Cardiac fibroblast (primary cell): ENCODE measurements around the gene TCF4.
A peak's percentile ranks its signal among the peaks of the same experiment; 100 is the strongest.

ENCODE experiments used
- DNase-seq, 2 donors: peaks; one replicate each; pipeline versions ENCODE4 v3.0.0 to v3.0.0-alpha.2; 2010; ENCODE audit warnings: low read depth in 2 of 2
- H3K4me3 ChIP-seq, 2 donors: replicated peaks in 1 of 2; 1 replicate in 1 of 2; 2 replicates in 1 of 2; pipeline ENCODE4 v1.5.1; 2011; ENCODE audit warnings: low read depth in 2 of 2, low read length in 2 of 2, mild to moderate bottlenecking in 2 of 2, moderate library complexity in 1 of 2
- TF ChIP-seq, protein P1 (sequence below): IDR thresholded peaks from one replicate; pipeline ENCODE4 v1.5.1; 2011; ENCODE audit warnings: low read depth, mild to moderate bottlenecking, low read length, inconsistent platforms

The TCF4 gene

DNA sequence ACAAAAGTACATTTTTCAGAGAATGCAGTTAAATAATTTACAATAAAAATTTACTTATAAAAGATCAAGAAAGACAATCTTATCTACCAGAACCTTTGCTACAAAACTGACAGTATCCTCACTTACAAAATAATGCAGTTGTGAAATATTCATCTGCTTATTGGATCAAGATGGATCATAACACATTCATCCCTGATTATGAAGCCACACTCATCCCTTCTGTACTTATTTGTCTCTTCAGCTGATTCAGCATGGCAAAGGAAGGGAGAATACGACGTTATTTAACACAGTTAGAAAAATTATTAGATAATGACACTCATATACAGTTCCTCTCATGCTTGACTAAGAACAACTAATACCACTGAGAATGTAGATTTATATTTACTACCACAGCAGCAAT is 46.4 kb downstream of the TCF4 start:
- H3K4me3 ChIP-seq = no peak overlapping the region
- TF ChIP-seq, protein P1, sequence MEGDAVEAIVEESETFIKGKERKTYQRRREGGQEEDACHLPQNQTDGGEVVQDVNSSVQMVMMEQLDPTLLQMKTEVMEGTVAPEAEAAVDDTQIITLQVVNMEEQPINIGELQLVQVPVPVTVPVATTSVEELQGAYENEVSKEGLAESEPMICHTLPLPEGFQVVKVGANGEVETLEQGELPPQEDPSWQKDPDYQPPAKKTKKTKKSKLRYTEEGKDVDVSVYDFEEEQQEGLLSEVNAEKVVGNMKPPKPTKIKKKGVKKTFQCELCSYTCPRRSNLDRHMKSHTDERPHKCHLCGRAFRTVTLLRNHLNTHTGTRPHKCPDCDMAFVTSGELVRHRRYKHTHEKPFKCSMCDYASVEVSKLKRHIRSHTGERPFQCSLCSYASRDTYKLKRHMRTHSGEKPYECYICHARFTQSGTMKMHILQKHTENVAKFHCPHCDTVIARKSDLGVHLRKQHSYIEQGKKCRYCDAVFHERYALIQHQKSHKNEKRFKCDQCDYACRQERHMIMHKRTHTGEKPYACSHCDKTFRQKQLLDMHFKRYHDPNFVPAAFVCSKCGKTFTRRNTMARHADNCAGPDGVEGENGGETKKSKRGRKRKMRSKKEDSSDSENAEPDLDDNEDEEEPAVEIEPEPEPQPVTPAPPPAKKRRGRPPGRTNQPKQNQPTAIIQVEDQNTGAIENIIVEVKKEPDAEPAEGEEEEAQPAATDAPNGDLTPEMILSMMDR = no peak
- peak in 1 of 2 donors; percentile 20 for DNase-seq

DNA sequence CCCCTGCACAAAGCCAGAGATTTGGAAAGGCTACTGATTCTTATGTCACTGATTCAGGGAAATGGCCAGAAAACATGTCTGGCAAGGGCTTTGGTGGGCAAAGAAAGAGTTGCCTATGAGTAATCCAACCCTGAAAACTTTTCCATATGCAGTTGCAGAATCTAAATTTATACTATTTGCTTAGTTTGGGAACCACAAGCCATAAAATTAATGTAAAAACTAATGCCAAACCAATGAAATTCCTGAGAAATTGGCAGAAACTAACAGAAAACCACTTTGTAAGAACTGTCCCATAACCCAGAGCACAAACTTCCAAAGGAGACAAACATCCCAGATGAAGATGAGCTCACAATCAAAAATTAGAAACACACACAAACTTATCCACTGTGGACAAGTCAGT is 48.8 kb downstream of the TCF4 start:
- TF ChIP-seq, protein P1 = no peak

DNA sequence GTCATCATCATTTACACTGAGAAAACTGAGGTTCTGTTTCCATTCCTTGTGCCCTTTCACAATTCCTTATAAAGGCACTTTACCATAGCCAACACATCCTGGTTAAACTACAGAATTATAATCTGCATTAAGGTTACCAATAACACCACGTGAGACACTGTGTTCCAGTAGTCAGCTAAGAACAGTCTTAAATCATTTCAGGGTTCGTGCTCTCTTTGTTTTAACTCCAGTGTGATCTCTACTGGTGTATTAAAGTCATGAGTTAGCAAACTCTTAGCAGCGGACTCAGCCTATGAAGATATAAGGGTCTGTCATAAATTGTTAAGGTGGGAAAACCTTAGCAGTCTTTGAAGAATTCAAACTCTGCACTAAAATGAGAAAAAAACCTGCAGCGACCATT is 53.0 kb downstream of the TCF4 start:
- no peak for DNase-seq
- TF ChIP-seq, protein P1 = no peak
- no peak overlapping the region for H3K4me3 ChIP-seq

More for the DNA sequence above, 48.8 kb downstream of the TCF4 start:
- no peak for DNase-seq
- H3K4me3 ChIP-seq = no peak overlapping the region

DNA sequence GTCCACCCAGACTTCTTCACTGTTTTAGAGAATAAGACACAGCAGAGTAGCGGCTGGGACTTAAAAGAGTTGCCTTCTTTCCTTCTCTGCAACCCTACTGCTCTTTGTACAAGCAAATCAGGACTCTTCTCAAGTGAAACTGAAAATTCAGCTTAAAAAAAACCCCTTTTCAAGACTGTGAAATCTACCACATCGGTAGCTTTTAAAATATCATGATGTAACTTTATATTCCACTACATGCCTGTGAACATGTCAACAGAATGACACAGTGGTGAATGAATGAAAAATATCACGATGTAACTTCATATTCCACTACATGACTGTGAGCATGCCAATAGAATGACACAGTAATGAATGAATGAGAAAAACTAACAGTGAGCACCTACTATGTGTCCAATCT is 53.4 kb downstream of the TCF4 start:
- H3K4me3 ChIP-seq = no peak overlapping the region
- TF ChIP-seq, protein P1 = no peak
- DNase-seq = peak in 1 of 2 donors; percentile 61

DNA sequence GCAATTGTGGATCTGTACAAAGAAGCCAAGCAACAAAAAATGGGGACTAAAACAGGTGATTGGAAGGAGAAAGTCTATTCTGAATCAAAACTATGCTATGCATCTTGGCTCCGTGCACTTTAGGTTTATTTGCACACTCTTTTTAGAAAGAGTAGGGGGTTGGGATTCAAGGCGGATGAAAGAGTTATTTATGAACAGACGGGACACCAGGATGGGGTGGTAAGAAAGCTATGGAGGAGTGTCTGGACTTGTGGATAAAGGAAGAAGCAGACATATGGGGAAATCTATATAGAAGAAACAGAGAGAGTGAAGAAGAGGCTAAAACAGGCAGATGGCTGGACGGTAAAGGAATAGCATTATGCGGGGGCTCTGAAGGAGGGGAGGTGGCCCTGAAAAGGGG is 57.8 kb downstream of the TCF4 start:
- TF ChIP-seq, protein P1 = no peak
- no peak overlapping the region for H3K4me3 ChIP-seq
- DNase-seq = no peak

DNA sequence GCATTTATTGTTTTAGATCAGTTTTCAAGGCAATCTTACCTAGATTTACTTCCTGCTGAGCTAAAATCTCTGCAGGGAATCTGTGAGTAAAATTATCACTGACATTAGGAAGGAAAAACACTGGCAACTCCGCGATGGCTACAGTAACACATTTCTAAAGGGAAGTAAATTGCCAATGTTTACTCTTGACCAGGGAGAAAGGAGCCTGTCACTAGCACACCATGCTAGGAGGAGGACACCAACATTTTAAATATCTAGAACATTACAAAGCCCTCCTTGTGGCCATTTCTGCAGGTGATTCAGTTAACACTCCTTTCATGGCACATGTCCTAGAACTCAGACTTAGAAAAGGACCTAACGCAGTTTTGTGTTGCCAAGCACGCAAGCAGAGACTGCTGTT is 58.4 kb downstream of the TCF4 start:
- DNase-seq = no peak
- TF ChIP-seq, protein P1 = no peak
- H3K4me3 ChIP-seq = no peak overlapping the region

DNA sequence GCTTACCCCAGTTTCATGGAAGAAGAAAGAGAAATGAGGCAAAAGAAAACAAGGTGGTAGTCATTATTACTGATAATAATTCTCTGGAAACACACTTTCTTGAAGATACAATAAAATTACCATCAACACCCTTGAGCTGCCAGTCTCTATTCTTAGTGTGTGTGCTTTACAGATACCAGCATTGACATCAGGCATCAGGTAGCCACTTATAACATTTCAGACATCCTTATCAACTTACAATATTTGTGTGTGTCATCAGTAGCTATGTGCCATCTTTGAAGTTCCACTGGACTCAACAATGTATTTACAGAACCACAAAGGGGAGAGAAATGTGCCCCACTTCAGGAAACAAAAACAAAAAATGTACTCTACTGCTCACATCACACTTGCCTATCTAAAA is 62.1 kb downstream of the TCF4 start:
- DNase-seq = no peak

More for the DNA sequence above, 62.1 kb downstream of the TCF4 start:
- H3K4me3 ChIP-seq = no peak overlapping the region
- TF ChIP-seq, protein P1 = no peak
